Measurements from ENCODE around the gene RARRES2. TPM values are rescaled to one million over a fixed set of nuclear protein-coding genes. Genes with fewer than 3 reads are reported as not detected.

The RARRES2 gene
- total RNA-seq, 1 donor from 2014 or later: 161 TPM

DNA sequence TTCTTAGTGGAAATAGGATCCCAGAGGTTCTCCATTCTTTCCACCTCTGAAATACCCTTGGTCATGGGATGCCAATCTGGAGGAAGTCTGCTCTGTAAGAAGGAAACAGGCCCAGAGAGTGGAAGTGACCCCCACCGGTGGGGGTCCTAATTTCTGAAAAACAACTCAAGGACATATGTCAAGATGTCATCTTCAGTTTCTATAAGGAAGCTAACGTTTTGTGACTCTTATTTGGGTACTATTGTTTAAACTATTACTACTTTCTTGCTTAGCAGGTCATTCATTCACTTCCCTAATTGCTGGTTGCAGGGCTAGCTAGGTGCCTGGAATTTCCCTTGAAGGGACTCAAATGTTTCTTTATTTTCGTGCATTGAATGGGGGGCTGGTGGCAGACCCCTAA is 35.8 kb upstream of the RARRES2 start:
- DNase-seq (ENCODE audit: low read depth): no peak

DNA sequence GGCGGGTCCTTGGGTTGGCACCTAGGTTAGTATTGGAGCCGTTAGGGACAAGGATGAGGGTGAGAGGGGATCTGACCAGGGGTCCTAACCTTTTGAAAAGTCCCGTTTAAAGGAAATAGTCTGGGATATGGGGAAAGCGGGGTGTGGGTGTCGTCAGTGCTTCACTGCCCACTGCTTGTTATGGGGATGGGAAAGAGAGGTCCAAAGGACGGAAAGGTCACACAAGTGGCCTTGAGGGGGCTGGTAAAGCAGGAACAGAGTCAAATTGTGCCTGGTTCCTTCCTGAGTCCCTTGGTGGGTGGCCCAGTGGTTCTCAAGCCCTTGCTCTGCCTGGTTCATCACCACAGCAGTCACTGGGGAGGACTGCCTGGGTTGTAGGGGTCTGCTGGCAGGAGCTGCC is 35.1 kb upstream of the RARRES2 start:
- DNase-seq (ENCODE audit: low read depth): no peak

DNA sequence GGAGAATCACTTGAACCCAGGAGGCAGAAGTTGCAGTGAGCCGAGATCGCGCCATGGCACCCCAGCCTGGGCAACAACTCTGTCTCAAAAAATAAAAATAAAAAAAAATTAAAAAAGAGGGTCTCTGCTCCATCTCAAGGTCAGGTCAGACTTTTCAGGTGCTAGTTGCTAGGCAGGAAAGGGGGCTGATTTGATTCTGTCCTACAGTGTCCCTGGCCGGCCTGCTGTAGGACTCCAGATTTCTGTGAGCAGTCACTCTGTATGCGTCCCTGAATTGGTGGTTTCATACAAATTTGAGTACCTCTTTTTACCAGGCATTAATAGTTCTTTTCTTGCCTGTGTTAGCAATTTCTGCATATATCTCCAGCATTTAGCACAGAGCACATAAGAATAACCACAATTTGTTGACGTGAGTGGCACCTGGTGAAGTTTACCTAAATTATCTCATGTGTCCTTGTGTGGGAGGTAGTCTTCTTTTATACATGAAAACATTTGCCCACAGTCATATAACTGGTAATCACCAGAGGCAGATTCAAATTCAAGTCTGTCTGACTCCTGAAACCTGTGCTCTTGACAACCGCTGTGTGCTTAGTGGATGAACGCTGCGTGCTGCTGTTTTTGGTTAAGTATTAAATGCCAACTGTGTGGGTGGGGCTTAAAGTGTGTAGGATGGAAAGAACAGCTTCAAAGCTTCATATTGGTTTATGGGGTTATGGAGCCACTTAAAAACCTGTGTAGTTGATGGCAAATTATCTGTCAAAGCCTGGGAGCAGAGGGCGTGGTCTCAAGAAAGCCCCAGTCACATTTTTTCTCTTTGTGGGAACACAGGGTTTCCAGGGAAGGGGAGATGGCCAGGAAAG is 34.5 kb upstream of the RARRES2 start:
- peak; percentile 39 for DNase-seq (ENCODE audit: low read depth)

DNA sequence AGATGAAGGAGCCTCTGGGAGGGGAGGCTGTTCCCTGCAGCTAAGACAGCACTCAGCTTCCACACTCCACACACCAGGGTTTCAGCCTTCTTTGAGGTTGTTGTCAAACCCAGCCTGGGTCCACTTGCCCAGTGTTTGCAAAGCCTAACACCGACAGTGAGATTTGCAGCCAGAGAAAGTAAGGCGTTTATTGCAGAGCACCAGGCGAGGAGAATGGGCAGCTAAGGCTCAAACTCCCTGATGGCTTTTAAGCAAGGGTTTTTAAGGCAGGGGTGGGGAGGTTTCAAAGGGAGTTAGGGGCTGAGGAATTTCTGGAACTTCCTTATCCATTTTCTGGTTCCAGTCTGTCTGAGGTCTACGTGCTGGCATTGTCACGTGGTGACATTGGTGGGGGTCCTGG is 33.0 kb upstream of the RARRES2 start:
- no peak for DNase-seq (ENCODE audit: low read depth)

DNA sequence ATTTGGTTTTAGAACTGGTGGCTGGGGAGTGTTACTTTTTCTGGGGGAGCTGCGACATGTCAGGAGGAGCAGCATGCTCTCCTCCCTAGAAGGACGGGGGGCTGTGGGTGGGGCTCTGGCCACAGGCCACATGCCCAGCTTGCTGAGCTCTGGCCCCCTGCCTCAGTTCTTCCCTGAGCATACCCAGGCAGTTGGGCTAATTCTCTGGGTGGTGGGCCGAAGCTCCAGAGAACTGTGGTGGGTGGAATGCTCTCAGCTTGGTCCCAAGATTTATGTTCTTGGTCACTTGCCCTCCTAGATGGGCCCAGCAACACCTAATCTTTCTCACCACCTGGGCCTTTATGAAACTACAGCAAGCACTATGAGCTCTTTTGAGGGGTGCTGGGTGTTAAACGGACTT is 32.6 kb upstream of the RARRES2 start:
- DNase-seq (ENCODE audit: low read depth): no peak

DNA sequence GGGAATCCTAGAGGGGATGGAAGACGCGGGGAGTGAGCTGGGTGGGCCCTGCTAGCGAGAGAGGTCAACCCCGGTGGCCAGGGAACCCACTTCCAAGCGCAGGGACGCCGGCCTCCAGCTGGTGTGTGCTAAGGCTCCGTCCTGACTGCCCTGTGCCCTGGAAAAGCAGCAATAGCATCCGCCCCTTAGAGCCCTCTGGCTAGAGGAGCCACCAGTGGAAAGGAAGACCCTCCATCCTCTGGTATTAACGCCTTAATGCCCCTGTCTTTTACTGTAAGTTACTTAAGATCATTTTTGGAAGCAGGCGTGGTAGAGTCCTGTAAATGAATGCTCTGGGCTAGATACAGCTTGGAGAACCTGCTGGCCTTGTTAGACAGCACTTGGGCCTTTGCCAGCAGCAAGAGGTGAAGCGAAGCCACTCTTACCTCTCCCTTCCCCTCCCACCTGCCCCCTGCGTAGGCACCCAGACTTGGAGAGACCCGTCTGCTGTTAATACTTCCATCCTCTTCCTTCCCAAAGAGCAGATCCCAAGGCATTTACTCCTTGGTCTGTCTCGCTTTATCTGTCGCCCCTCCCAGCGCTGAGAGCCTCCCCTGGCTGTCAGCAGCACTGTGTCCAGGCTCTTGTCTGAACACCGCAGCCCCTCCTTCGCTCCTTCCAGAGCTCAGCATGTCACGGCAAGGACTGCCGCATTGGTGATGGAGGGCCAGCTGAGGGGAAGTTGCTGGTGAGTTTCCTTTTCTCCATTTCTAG is 31.8 kb upstream of the RARRES2 start:
- no peak for DNase-seq (ENCODE audit: low read depth)

DNA sequence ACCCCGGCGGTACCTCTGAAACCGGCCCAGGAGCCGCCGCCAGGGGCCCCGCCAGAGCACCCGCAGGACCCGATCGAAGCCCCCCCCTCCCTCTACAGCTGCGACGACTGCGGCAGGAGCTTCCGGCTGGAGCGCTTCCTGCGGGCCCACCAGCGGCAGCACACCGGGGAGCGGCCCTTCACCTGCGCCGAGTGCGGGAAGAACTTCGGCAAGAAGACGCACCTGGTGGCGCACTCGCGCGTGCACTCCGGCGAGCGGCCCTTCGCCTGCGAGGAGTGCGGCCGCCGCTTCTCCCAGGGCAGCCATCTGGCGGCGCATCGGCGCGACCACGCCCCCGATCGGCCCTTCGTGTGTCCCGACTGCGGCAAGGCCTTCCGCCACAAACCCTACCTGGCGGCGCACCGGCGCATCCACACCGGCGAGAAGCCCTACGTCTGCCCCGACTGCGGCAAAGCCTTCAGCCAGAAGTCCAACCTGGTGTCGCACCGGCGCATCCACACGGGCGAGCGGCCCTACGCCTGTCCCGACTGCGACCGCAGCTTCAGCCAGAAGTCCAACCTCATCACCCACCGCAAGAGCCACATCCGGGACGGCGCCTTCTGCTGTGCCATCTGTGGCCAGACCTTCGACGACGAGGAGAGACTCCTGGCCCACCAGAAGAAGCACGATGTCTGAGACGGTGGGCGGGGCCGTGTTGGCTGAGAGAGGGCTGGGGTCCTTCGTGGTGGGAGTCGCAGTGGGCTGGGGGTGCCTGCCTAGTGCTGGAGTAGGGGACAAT is 31.0 kb upstream of the RARRES2 start:
- DNase-seq (ENCODE audit: low read depth): no peak

DNA sequence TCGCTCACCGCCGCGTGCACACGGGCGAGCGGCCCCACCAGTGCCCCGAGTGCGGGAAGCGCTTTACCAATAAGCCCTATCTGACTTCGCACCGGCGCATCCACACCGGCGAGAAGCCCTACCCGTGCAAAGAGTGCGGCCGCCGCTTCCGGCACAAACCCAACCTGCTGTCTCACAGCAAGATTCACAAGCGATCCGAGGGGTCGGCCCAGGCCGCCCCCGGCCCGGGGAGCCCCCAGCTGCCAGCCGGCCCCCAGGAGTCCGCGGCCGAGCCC is 30.5 kb upstream of the RARRES2 start:
- no peak for DNase-seq (ENCODE audit: low read depth)

DNA sequence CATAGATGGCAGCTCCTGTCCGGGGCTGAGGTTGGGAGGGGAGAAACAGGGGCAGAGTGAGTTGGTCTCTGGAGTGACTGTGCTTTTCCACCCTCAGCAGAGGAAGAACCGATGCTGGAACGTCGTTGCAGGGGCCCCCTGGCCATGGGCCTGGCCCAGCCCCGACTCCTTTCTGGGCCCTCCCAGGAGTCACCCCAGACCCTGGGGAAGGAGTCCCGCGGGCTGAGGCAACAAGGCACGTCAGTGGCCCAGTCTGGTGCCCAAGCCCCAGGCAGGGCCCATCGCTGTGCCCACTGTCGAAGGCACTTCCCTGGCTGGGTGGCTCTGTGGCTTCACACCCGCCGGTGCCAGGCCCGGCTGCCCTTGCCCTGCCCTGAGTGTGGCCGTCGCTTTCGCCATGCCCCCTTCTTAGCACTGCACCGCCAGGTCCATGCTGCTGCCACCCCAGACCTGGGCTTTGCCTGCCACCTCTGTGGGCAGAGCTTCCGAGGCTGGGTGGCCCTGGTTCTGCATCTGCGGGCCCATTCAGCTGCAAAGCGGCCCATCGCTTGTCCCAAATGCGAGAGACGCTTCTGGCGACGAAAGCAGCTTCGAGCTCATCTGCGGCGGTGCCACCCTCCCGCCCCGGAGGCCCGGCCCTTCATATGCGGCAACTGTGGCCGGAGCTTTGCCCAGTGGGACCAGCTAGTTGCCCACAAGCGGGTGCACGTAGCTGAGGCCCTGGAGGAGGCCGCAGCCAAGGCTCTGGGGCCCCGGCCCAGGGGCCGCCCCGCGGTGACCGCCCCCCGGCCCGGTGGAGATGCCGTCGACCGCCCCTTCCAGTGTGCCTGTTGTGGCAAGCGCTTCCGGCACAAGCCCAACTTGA is 29.9 kb upstream of the RARRES2 start:
- no peak for DNase-seq (ENCODE audit: low read depth)

DNA sequence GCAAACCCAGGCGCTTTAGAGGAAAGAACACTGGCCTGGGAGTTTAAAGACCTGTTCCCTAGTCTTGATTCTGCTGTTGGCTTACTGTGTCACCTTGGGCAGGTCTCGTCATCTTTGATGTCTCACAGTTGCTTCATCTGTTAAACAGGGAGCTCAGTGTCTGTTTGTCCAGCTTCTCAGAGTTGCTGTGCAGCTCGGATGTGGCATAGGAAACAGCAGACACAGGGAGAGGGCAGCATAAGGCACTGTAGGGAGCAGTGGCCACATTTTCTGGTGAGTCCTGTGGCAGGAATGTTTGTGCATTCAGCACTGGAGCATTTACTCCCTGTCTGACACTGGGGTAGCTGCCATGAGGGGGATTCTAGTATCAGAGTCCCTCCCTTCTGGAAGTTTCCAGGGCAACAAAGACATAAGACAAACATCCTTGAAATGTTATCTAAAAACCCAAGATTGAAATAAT is 29.2 kb upstream of the RARRES2 start:
- DNase-seq (ENCODE audit: low read depth): no peak

DNA sequence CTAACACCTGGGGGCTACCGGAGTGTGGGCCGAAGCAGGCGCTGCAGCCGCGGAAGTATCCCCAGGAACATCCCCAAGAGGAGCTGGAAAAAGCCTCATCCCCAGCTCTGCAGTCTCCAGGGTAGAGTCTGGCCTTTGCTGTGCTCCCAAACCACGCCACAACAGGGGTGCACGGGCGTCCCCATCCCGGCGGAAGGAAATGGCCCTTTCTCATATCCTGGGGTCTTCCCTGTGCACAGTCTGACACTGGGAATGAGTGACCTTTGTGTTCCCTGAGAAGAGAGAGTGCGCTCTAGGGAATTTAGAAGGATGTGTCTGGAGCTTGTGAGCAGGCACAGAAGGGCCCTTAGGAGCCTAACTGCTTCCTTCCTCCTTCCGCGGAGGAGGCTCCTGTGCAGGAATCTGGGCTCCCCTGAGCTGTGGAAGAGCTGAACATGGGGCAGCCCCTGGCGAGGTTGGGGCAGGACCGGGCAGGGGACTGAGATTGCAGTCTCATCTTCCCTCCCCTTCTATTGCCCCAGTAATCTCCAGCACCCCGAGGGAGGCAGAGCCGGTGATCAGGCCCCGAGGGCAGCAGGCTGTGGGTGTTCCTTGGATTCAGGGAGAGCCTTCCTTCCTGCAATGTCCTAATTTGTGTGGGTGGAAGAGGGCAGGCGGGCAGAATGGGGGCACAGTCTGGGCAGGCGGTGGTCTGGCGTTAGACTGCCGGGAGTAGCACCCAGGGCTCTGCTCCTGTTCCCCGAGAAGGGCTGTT is 28.5 kb upstream of the RARRES2 start:
- no peak for DNase-seq (ENCODE audit: low read depth)

DNA sequence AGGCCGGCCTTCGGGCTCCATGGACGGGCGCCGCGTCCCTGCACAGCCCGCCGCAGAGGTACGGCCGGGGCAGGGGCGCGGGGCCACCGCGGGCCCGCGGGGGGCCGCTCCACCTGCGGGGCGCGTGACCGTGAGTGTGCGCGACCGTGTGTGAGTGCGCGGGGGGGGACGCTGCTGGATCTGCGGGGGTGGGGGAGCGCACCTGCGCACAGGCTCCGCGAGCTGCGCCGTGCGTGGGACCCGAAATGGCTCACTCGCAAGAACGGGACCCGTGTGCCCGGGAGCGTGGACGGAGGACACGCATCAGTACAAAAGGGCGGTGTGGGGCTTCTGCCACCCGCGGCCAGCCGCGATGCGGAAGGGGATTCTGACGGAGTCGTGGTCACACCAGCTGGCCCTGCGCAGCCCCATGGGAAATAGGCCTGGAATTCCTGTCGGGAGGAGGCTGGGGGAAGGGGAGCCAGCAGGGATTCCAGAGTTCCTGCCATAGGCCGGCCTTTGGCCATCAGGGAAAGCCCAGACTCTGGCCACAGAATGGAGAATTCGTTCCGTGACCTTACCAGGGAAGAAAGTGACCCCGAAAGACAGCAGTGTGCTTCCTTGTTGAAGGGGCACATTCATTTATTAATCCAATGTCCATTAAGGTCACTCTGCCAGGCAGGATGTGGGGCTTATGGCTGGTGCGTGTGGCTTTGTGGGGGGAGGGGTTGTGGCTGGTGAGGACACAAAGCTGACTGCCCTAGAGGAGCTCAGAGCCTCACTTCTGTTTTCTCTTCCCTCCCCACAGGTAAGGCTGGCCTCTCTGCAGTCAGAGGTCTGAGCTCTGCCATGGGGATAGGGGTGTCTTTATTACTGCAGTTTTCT is 27.7 kb upstream of the RARRES2 start:
- peak; percentile 70 for DNase-seq (ENCODE audit: low read depth)

DNA sequence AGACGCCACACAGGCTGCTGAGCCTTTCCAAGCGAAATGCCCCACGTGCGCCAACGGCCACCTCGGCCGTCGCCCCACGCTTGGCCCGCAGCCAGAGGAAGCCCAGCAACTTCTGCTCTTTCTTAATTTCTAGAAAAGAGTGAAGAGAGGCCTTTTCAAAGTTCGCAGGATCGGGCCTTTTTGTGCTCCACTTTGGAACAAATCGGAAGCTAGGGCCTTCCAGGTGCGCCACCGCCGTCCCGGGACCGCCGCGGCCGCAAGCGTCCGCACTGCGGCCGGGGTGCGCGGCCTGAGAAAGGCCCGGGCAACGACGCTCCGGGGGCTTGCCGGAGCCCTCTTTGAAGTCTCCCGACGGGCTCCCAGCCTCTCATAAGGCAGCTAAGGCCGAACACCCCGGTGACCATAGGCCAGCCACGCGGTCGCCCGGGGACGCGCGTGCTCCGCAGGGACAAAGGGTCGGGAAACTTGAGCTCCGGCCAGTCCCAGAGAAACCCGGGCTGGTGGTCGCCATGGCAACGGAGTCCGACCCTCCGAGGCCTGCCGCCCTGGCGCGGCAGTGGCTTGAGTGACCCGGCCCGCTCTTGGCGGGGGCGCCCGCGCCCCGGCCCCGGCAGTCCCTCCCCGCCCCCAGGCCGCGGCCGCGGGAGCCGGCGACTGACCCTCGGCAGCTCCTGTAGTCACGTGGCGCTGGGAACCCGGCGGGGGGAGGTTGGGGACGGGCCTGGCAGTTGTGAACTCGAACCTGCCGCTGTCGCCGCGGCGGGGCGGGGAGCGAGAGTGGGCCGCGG is 26.9 kb upstream of the RARRES2 start, which contains the start of gene REPIN1:
TSS of gene REPIN1 (plus strand) at position 727 of the 788 bp plus-strand sequence. CDS start 890 bp downstream, outside the sequence.
- DNase-seq (ENCODE audit: low read depth): peak; percentile 47

DNA sequence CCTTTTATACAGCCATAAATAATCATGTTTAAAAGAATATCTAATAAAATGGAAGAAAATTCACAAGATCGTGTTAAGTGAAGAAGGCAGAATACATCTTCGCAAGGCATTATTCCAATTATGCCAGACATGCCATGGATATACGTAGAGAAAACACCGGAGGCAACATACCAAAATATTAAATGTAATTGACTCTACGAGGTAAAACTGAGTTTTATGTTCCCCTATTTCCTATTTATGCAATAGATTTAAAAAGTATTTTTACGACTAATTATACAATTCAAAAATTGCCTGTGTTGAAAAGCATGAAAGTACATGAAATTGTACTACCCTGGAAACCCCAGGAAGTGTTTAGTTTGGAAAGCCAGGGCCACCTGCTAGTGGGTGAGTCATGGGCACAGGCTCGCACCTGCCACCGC is 26.3 kb upstream of the RARRES2 start:
- peak; percentile 70 for DNase-seq (ENCODE audit: low read depth)

DNA sequence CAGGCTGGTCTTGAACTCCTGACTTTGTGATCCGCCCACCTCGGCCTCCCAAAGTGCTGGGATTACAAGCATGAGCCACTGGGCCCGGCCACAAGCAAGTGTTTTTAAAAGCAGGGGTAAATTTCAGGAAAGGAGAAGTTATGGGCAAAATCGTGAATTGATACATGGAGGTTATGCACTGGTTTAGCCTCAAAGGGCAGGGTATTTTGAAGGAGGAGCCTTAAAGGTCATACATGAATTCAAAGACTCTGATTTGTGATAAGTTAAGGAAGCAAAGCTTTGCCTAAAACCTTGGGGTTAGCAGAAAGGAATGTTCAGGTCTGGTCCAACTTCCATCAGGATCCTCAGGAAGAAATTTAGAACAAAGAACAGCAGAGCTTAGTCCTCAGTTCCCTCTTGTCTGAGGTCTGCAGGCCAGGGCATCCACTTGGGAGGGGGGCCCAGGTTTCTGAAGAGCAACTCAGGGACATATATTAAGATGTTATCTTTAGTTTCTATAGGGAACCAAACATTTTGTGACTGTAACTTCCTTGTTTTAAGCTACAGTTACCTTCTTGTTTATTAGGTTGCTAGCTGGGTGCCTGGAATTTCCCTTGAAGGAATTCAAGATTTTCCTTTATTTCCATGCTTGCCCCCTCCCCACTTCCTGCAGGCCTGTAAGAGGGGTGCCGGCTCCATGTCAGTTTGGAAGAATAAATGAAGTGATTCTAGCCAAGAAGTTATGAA is 24.4 kb upstream of the RARRES2 start:
- no peak for DNase-seq (ENCODE audit: low read depth)

DNA sequence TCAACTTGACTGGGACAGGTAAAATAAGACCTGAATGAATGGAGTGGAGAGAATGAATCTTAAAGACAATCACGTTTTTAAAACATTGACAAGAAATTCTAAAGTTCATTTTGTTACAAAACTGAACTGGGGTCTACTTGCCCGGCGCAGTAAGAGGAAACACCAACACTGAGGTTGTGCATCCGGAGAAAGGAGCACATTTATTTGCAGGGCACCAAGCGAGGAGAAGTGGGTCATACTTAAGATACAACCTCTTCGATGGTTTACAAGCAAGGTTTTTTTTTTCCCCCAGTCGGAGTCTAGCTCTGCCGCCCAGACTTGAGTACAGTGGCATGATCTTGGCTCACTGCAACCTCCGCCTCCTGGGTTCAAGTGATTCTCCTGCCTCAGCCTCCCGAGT is 23.8 kb upstream of the RARRES2 start:
- DNase-seq (ENCODE audit: low read depth): no peak

DNA sequence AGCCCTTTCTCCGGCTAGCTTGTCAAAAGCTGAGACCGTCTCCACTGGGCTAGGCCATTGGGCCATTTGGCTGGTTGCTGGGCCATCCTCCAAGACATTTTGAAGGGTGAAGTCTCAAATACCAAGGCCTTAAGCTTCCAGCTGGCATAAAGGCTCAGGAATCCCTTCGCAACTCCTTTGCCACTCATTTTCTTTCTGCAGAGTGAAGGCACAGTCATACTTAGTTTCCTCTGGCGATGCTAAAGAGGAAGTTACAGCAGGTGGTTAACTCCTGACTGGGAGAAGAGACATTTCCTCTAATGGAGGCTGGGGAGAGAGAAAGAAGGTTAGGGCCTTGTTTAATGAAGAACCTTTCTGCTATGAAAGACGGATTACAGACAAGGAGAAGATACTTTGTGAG is 22.4 kb upstream of the RARRES2 start:
- no peak for DNase-seq (ENCODE audit: low read depth)

DNA sequence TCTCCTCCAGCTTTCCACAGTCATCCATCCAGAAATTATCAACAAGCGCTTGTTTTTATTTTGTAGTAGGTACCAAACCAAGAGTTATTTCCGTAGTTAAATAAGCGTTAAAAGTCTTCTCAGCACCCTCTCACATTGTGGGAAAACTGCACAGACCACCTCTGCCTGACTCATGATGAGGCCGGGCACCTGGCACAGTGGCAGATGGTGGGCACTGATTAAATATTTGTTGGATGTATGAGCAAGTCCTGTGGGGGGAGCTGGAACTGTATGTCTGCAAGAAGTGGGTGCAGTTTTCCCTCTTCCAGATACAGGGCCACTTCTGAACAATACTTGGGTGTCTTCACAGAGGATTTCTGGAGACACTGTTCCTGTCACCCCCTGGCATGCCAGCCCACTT is 21.9 kb upstream of the RARRES2 start:
- DNase-seq (ENCODE audit: low read depth): no peak
